H1 (cell line): ENCODE measurements around the gene ACP2. TPM values are rescaled to one million over a fixed set of nuclear protein-coding genes. Genes with fewer than 3 reads are reported as not detected.

Experiments used
- ATF2 ChIP-seq: IDR thresholded peaks from 2 replicates; pipeline ENCODE4 v1.6.1; 2012; ENCODE audit warnings: low read length, inconsistent platforms
- BCL11A ChIP-seq, 2 experiments: IDR thresholded peaks; one replicate each; pipeline ENCODE4 v1.6.1; 2011; ENCODE audit warnings: low read depth in 2 of 2, low read length in 2 of 2, mild to moderate bottlenecking in 2 of 2
- E2F6 ChIP-seq: IDR thresholded peaks from 2 replicates; pipeline ENCODE4 v1.6.1; 2012; ENCODE audit warnings: inconsistent platforms
- KDM1A ChIP-seq: fragments of 200-600, 300-600 bp; sonication (generic); IDR thresholded peaks from 2 replicates; pipeline ENCODE4 v1.7.1; 2016; ENCODE audit warnings: mild to moderate bottlenecking, low read length, borderline replicate concordance
- POU5F1 ChIP-seq: IDR thresholded peaks from 2 replicates; pipeline ENCODE4 v1.6.1; 2011; ENCODE audit warnings: low read depth, mild to moderate bottlenecking, low read length, moderate library complexity
- SIRT6 ChIP-seq: IDR thresholded peaks from one replicate; pipeline ENCODE4 v1.7.1; 2012; ENCODE audit warnings: low read length, inconsistent platforms
- polyA plus RNA-seq, 7 experiments: library from polyadenylated mRNA; depleted of rRNA in 3 of 7; stranded (reverse) in 5 of 7; unstranded in 2 of 7; fragments of >200 nt in 5 of 7; fragments of 200-250 nt in 2 of 7; gene quantifications; 1 replicate in 5 of 7; 2 replicates in 1 of 7; 4 replicates in 1 of 7; pipeline versions ENCODE4 v1.2.1 to v1.2.3, GENCODE V29; 2011 to 2013; ENCODE audit warnings: missing spikeins in 2 of 7, mixed read lengths in 2 of 7
- total RNA-seq: library from RNA; stranded (reverse); fragmentation: NEBNext Ultra II Directional; extraction: Animal tissue kit (Norgen Biotek cat#: 25700); gene quantifications from 2 replicates; pipeline ENCODE4 v1.2.1, GENCODE V29; 2021

The ACP2 gene
- total and polyA plus RNA-seq, 2 of the 8 experiments (the other 6 are each of a cell fraction or from before 2014, with no cell fraction given), result 17.8 to 19.8 TPM

GRCh38 chr11:47272706-47273105 is 24.1 kb upstream of the ACP2 start (continued):
- TF ChIP-seq KDM1A (no peak), BCL11A (IDR thresholded peaks at IDR 0.05; ENCODE audit: low read depth in 2 of 2, low read length in 2 of 2) (no peak), E2F6 (no peak), POU5F1 (no peak), ATF2 (no peak), SIRT6 (no peak)
